Fibroblast of skin of right biceps (primary cell): ENCODE data around the gene C8B.

Experiments used
- DNase-seq: peaks from one replicate; pipeline ENCODE4 v3.0.0-alpha.2; 2013

Gene C8B

DNA sequence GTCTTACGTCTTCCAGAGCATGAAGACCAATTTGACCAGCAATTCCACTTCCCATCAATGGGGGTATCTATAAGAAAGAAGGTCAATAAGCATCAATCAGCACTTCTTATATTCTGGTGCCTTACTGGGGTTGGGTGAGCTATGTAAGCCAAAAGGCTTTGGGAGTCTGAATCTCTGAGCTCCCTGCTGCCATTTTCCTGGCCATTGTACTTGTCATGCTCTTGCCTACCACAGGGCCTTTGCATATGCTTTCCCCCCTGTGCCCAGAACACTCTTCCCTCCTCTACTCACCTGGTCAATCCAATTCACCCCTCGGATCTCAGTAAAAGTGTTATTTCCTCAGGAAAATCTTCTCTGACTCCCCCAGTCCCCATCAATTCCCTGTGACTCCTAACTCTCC, 36.3 kb downstream of the C8B start:
- DNase-seq = no peak

DNA sequence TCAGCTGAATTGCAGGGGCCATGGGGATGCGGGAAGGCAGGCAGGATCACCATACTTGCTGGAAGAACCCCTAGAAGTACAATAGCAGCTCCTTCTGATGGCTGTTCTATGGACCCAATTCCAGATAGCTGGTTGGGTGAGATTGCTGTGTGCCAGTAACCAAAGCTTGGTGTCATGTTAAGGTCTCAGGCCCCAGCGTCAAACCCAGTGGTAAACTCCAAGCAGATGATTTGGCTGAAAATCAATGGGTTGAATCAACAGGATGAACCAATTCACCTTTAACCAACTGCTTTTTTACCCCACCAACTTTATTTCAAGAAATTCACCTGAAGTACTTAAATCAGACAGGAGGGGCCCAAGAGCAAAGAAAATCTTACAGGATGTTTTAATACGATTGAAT, 37.8 kb downstream of the C8B start:
- no peak for DNase-seq

DNA sequence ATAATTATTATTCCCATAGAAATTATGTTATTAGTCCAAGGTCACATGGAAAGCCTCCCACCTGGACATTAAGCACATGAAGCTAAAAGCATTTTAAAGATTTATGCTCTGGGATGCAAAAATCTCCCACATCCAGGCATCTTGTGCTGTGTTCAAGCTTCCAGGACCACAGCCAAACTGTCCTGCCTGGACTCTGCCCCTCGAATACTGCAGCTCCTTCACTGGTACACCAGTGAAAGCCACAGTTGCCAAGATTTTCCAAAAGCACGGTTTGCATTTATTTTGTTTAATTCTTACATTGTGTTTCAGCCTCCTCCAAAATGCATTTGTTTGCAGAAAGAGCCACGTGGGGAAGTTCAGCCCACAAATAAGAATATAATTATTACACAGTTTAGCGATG, 38.6 kb downstream of the C8B start:
- DNase-seq = no peak

DNA sequence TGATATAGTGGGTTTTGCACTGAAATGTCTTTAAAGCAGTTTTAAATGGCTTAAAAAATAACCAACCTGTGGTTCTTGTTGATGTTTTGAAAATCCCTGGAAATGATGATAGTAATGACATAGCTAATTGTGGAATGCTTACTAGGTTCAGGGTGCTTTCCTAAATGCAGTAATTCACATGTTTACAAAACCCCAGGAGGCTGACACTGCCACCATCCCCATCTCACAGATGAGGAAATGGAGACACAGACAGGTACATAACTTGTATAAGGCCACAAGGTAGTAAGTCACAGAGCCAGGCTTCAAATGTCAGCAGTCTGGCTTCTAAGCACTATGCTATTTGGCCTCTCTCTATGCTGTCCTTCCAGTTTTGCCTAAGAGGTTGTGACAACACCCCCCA, 40.6 kb downstream of the C8B start:
- no peak for DNase-seq

DNA sequence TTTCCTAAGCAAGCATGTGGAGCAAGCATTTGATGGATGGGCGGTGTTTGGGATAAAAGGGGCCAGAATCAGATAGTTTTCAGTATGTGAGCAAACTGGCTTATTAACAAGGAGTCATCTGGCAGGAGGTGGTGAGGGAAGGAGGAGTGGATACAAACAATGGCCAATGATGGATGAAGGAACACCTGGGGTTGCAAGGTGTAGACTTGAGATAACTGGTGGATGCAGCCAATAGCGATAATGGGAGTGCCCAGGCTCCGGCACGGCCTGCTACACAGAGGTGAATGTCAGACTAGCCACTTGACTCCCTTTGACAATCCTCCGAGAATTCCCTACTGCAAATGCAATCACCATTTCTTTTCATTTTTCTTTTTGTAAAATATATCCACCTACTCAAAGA, 41.7 kb downstream of the C8B start:
- no peak for DNase-seq

DNA sequence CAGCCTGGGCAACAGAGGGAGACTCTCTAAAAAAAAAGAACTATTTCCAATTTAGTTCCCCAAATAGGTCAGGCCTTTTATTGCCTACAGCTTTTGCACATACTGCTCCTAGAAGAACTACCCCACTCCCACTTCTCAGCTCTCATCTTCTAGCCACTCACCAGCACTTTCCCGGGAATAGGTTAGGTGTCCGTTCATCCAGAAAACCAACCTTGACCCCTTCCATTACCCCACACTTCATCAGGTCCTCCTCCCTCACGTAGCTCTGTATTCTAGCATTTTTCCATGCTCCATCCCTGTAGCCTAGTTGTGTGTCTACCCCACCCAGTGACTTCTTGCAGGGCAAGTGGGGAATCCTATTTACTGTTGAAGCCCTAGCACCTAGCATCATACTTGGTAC, 42.6 kb downstream of the C8B start:
- no peak for DNase-seq

DNA sequence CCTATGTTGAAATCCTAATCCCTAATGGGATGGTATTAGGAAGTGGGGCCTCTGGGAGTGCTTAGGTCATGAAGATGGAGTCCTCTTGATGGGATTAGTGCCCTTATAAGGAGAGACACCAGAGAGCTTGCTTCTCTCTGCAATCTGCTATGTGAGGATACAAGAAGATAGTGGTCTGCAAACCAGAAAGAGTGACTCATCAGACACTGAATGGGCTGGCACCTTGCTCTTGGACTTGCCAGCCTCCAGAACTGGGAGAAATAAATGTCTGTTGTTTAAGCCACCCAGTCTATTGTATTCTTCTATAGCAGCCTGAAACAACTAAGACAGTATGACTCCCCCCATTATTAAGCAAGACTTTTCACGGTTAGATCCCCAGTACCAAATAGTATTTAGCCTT, 43.3 kb downstream of the C8B start:
- DNase-seq = no peak

DNA sequence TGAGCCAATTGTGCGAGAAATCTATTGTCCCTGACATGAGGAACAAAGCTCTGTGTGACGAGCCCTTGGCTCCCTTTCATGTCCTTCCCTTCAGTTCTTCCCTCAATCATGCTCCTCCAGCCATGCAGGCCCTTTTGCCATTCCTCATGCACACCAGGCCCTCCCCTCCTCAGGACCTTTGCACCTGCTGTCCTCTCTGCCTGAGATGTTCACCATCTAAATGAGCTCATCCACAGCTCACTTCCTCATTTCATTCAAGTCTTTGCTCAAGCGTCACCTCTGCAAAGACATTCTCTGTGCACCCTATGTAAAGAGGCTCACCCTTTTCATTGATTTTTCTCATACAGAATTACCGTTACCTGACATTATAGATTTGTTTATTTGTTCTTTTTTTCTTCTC, 43.7 kb downstream of the C8B start:
- DNase-seq = no peak

DNA sequence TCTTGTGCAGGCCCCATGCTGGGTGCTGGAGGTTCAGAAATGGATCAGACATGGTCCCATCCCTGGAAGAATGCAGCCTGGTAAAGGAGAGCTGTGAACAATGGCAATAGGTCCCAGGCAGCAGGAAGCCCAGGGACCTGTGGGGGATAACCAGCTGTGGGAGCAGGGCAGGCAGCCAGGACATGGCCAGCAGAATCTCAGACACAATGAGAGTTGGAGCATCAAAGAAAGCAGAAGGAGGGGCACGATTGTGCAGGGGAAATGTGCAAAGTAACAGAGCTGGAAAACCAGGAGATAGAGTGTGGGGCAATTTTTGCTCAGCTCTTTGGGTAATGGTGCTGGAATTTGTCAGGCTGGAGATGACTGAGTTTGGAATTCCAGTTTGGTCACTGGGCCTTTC, 44.3 kb downstream of the C8B start:
- DNase-seq = peak; percentile 42

DNA sequence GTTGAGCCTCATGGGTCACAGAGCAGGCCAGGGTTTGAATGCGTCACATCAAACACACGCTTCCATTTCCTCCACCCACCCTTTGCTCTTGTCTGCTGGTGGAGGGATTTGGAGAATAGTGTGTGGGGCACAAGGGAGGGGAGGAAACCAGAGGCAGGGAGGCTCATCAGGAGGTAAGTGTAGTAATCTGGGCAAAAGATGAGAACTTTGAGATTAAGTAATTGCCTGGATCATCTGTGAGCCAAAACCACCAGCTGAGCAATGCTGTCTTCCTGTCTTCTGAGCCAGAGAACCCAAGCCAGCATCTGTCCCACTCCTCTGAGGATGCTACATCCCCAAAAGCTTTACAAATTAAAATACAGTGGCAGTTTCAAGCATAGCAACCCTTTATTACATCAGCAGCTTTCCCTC, 45.2 kb downstream of the C8B start:
- DNase-seq = peak; percentile 61

DNA sequence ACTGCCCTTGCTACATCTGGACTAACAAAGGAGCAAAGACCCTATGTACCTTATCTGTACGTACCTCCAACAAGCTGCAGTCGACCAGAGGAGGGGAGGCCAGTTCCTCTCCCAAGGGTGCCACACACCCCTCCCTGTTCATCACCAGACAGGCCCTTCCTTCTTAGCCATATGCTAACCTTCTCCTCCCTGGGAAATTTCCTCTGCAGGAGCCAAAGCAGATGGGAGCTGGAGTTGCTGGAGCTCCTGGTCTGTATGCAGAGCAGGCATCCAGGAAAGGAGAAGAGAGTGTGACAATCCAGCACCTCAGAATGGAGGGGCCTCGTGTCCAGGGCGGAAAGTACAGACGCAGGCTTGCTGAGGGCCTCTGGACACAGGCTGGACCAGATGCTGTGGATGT, 48.5 kb downstream of the C8B start:
- no peak for DNase-seq

DNA sequence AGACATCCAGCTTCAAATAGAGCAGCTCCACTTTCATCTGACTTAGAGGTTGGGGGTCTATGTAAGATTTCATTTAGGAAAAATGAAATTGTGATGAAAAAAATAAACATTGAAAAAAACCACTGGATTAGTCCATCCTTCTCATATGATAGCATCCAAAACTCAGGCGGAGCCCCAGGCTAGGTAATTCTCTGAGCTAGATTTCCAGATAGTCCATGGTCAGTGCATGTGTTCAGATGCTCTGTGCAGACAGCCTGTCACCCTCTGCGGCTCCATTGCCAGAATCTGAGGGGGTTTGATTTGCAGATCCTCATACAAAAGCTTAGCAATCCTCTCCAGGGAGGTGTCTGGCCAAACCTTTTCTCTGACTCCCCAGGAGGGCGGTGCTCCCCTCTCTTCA, 49.2 kb downstream of the C8B start:
- no peak for DNase-seq

DNA sequence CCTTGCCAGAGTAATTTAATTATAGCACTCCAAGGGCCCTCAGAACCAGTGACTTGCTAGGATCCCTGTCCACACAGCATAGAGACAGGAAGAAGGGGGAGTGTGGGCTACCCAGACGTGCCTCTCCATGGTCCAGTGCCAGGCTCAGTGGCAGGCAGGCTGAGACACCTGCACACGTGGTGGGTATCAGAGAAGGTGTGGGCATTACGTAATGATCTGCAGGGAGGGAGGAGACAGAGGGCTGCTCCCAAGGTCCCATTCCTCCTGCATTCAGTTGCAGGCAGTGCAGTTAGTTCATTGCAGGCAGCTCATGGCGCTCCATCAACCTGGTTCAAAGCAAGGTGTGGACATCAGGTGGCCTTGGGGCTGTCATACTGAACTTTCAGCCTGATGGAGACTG, 49.9 kb downstream of the C8B start:
- DNase-seq = no peak

DNA sequence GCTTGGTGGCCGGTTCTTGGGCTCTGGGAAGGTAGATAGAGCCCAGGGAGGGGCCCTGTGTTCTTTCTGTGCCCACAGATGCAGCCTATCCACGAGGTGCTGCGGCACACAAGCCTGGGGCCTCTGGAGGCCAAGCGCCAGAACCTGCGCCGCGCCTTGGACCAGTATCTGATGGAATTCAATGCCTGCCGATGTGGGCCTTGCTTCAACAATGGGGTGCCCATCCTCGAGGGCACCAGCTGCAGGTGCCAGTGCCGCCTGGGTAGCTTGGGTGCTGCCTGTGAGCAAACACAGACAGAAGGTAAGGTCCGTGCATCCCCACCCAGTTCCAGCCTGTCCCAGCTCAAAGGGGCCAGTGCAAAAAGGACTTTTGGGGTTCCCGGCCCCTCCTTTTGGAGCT, 53.5 kb downstream of the C8B start:
- no peak for DNase-seq

DNA sequence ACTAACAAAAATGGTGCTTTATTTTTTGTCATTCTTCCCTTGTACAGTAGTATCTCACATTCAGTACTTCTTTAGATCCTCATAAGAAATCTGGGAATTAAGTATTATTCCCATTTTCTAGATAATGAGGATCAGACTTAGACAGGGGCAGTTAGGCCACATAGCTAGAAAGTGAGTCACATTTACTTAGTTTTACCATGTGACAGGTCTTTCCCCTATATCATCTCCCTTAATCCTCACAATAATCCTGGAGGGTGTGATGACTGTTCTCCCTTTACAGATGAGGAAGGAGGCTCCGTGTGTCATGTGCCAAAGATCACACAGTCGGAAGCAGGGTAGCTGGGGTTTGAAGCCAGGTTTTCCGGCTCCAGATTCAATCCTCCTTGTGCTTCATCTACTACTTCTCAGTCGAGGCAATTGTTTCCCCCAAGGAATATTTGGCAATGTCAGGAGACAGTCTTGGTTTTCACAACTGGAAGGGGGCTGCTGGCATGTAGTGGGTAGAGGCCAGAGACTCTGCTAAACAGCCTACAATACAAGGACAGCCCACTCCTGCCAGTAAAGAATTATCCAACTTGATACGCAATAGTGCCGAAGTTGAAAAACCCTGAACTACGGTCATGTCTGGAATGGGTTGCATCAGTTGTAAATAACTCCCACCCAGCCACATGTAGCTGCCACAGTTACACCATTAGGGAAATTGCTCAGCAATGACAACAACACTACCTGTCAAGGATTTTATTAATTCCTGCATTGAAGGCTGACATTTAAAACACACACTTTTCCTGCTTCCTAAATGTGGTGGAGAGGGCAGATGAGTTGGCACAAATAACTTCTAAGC, 54.5 kb downstream of the C8B start:
- peak; percentile 93 for DNase-seq

DNA sequence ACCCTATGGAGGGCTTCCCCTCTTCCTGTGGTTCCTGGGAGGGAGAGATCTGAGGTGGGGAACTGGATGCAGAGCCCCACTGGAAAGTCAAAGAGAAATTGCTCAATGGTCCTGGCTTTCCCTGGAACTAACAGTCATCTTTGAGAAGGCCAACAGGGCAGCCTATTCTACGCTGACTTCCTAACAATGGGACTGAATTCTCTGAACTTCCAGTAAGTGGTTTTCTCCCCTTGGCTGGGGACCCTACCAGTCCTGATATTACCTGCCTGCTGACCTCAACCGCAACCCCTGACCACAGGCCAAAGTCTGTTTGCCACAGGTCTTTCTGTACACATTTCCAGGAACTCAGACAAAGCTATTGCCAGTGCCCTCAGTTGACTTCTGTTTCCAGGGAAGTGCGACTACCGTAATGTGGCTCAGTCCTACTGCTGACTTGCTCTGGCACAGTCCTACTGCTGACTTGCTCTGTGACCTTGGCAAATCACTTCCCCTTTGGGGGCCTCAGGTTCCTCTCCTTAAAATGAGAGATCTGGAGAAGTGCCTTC, 55.3 kb downstream of the C8B start:
- DNase-seq = peak; percentile 11

DNA sequence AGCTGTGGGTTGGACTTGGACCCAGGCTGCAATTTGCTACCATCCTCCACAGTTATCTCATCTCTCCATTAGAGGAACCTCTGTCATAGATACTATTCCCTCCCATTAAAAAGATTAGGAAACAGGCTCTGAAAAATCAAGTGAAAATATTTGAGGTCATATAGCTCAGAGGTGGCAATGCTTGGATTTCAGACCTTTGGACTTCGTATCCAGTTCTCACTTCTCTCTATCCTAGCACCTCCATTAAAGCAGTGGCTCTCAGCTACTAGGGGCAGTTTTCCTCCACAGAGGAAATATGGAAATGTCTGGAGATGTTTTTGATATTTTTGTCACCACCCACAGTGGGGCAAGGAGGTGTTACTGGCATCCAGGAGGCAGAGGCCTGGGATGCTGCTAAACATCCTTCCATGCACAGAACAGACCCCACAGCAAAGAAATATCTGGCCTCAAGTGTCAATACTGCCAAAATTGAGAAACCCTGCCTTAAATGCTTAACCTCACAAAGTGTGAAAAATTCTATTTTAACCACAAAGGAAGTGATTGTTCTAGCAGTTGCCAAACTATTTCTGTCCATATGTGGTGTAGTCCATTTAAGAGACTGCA, 57.1 kb downstream of the C8B start:
- peak; percentile 86 for DNase-seq

DNA sequence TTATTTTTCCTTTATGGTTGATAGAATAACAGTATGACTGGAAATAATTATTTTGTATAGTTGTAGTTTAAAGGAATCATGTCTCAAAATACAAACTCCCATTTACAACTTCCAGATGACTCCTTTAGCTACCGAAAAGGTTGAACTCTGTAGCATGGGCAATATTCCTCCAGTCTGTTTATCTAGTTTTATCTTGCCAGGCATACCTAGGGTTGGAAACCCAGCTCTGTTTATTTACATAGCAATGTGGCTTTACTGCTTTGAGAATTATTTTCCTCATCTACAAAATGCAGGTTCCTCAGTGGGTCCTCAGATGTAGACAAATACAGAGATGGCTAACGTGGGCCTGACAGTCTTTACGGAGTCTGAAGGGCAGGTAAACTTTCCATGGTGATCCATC, 60.1 kb downstream of the C8B start:
- DNase-seq = no peak

DNA sequence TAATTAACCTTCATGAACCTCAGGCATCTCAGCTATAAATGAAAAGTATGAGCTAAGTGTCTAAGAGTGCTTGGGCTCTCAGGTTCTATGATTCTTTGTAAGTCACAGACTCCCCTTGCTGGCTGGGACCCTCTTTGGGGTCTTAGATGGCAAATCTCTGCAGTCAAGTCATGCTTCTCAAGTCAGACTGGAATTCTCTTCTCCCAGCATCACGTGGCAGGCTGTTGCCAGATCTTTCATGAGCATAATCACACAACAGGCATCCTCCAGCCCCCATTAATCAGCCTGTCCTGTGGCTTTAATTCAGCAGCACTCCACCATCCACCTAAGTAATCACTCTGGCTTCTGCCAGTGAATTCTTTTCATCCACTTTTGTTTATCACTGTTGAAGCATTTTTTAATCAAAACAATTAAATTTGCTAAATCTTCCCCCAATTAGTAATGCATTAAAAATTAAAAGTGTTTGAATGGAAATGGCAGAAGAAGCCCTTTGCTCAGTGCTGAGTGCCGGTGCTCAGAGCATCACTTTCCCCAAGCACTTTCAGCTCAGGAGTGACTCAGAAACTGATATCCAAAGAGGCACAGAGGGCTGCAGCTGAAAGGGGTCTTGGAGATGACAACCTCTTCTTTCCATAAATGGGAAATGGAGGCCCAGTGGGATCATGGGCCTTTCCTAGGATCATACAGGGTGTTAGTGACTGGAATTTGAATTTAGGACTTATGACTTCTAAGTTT, 61.0 kb downstream of the C8B start:
- peak; percentile 78 for DNase-seq

DNA sequence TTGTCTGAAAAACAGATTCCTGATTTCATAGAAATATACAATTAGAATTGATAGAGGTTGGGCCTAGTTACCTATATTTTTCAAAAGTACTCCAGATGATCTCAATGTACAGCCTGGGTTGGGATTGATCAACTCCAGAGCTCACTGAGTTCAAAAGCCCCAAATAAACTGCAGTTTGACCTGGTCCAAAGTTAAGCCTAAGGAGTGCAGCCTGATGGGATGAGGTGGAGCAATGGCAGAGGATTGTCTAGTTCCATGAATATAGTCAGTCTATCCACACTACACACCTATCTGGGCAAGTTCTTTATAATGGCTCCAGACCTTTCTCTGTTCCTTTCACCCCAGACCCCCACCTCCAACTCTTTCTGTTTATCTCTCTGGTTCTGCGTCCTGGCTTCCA, 62.0 kb downstream of the C8B start:
- no peak for DNase-seq

DNA sequence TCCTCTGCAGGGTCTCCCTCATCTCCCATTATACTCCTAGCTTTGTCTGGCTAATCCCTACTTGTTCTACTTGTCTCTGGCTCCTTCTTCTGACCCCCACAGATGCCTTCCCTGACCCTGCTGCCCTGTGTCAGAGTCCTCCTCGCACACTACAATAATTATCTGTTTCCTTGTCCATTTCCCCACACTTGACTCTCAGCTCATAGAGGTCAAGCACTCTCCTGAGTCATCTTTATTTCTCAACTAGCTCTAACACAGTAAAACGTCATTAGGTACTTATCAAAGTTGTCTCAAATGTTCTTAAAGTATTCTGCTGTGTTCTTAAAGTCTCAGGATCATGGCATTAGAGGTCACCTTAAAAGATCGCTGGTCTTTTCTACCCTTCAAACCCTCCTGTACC, 64.1 kb downstream of the C8B start:
- no peak for DNase-seq

DNA sequence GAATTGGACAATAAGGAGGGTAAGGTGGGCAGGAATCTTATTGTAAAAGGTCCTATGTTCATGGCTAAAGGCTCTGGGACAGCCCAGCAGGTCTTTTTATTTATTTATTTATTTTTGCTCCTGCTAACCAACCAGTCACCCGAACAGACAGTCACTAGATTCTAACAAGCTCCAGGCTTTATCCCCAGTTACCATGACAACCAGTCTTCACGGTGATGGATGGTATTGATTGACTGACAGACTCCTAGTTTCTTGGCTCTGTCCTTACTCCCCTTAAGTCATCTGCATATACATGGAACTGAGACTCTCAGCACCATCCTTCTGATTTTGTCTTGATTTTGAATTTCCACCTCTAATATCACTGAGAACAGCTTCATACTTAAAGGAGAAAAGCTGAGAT, 66.9 kb downstream of the C8B start:
- DNase-seq = no peak

DNA sequence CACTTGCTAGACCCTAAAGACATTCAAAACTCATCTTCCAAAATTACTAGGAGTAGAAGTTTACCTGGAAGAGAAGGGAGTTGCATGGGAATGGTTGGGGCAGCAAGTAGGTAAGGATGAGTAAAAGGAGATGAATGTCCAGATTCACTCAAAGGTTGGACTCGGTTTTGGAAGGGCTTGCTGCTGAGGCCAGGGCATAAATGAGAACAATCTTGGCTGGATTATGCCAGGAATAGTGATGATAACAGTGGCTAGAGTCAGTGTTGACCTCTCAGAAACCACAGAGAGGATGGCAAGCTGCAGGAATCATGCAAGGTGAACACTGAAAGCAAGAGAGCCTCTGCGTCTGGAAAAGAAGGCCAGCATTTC, 67.8 kb downstream of the C8B start:
- DNase-seq = no peak
